Ishikawa (cell line): ENCODE measurements around the gene DNAJC11.

Source experiments
- EP300 ChIP-seq: IDR thresholded peaks from 2 replicates; pipeline ENCODE4 v1.6.1; 2012; ENCODE audit warnings: borderline replicate concordance
- MAX ChIP-seq: IDR thresholded peaks from 2 replicates; pipeline ENCODE4 v1.6.1; 2012
- RAD21 ChIP-seq: IDR thresholded peaks from 2 replicates; pipeline ENCODE4 v1.6.1; 2012; ENCODE audit warnings: low read depth
- TAF1 ChIP-seq: IDR thresholded peaks from 2 replicates; pipeline ENCODE4 v1.6.1; 2012; ENCODE audit warnings: low read depth, mild to moderate bottlenecking
- TF ChIP-seq, protein P1 (sequence below): IDR thresholded peaks from 2 replicates; pipeline ENCODE4 v1.6.1; 2012; ENCODE audit warnings: low read depth, mild to moderate bottlenecking

DNA sequence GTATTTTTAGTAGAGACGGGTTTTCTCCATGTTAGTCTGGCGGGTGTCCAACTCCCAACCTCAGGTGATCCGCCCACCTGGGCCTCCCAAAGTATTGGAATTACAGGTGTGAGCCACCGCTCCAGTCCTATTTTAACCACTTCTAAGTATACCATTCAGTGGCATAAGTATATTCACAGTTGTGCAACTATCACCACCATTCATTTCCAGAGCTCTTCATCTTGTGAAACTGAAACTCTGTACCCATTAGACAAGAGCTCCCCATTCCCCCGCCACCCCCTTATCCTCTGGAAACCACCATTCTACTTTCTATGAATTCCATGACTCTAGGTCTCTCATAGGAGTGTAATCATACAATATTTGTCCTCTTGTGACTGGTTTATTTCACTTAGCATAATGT lies 43.5 kb upstream of the DNAJC11 start:
- TF ChIP-seq EP300 (no peak), RAD21 (no peak), MAX (no peak), TAF1 (no peak)
- TF ChIP-seq, protein P1, sequence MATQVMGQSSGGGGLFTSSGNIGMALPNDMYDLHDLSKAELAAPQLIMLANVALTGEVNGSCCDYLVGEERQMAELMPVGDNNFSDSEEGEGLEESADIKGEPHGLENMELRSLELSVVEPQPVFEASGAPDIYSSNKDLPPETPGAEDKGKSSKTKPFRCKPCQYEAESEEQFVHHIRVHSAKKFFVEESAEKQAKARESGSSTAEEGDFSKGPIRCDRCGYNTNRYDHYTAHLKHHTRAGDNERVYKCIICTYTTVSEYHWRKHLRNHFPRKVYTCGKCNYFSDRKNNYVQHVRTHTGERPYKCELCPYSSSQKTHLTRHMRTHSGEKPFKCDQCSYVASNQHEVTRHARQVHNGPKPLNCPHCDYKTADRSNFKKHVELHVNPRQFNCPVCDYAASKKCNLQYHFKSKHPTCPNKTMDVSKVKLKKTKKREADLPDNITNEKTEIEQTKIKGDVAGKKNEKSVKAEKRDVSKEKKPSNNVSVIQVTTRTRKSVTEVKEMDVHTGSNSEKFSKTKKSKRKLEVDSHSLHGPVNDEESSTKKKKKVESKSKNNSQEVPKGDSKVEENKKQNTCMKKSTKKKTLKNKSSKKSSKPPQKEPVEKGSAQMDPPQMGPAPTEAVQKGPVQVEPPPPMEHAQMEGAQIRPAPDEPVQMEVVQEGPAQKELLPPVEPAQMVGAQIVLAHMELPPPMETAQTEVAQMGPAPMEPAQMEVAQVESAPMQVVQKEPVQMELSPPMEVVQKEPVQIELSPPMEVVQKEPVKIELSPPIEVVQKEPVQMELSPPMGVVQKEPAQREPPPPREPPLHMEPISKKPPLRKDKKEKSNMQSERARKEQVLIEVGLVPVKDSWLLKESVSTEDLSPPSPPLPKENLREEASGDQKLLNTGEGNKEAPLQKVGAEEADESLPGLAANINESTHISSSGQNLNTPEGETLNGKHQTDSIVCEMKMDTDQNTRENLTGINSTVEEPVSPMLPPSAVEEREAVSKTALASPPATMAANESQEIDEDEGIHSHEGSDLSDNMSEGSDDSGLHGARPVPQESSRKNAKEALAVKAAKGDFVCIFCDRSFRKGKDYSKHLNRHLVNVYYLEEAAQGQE: no peak
